GM04504 (cell line): ENCODE measurements around the gene PLEKHO1.

Experiments used
- DNase-seq: peaks from one replicate; pipeline ENCODE4 v3.0.0-alpha.2; 2012; ENCODE audit warnings: low read depth

Gene PLEKHO1

DNA sequence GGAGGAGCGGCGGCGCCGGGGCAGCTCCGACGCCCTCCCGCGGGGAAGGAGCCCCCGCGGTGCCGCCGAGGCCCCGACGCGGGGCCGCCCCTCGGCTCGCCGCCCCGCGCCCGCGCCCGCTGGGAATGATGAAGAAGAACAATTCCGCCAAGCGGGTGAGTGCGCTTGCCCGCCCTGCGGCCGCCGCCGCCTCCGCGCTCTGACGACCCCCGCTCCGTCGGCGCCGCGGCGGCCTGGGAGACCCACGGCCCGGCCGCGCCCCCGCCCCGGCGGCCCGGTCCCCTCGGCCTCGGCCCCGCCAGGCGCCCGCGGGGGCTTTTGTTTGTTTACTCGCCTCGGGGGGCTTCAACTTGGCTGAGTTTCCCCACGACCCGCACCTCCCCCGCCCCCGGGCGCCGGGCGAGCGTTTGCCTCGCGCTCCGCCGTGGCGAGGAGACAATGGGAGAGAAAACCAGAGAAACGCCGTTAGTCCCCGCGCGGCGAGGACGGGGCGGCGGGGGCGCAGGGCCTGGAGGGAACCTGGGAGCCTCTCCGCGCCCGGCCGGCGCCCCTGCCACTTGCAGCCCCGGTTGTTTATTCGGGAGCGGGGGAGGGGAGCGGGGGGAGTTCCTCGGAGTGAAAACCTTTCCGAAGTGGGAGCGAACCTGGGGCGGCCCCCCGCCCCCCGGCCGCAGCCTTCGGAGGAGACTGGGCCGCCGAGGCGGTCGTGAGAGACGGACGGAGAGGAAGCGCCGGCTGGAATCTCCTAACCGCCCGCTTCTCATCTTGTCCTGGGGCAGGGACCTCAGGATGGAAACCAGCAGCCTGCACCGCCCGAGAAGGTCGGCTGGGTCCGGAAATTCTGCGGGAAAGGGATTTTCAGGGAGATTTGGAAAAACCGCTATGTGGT is 661 bp downstream of the PLEKHO1 start:
- DNase-seq = no peak

DNA sequence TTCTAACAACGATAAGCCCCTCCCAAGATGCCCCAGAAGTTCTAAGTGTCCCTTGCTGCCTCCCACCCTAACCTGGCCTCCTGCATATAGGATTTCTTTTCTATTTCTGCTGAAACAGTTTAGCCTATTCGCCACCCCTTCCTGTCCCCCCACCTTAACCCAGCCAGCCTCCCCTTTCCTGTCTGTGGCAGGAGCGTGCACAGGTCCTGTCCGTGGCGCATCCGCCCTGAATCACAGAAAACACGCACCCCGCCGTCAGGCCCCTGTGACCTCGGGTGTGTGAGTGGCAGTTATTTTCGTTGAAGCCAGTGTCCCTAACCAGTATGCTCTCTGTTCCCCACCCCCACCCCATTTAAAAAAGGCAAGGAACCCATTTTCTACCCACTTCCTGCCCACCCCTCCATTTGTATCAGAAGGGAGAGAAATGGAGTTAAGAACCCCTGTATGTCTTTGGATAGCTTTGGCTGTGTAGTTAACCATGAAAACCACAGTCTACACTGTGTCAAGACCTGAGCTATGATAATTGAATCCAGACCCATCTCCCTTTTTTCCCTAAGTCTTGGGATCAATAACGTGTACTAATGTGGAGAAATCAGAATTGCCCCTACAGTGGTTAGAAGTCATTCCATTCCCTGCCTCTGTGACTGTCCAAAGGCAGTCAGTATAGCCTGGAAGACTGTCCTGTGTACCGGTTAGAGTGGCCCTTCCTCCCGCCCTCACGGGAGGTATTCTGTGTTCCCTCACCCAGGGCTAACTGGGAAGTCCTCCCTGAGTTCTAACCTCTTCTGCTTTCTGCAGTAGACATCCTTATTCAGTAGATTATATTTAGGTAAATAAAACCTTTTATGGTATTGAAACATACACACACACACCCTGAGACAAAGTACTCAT is 1.8 kb downstream of the PLEKHO1 start:
- DNase-seq = no peak

DNA sequence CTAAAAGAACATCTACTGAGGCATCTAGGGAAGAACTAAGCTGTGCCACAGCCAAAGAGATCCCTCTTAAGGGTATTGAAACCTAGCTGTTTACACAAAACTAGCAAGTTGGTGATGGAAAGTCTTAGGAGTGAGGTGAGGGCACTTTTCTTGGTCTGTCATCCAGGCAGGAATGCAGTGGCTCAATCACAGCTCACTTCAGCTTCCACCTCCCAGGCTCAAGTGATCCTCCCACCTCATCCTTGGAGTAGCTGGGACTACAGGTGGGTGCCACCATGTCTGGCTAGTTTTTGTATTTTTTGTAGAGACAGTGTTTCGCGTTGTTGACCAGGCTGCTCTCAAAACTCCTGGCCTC is 2.4 kb downstream of the PLEKHO1 start:
- no peak for DNase-seq

DNA sequence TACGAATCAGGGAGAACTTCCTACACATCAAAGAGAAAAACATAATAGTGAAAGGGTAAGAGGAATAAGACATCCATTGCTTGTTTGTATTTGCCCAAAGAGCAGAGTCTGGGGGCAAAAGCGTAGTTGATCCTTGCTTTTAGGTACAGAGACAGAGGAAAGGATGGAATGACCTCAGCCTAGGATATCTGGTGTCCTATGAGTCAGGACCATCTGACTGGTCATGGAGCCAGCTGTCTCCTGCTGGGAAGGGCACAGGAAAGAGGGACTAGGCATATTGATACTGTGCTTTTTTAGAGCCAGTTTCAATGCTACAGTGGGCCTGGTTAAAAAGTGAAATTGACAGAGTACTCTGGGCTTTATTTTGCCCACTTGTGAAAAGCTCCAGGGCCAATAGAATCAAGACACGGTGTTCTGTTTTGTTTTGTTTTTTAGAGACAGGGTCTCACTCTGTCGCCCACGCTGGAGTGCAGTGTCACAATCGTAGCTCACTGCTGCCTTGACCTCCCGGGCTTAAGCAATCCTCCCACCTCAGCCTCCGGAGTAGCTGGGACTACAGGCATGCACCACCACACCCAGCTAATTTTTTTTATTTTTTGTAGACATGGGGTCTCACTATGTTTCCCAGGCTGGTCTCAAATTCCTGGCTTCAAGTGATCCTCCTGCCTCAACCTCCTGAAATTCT is 3.2 kb downstream of the PLEKHO1 start:
- DNase-seq = no peak

DNA sequence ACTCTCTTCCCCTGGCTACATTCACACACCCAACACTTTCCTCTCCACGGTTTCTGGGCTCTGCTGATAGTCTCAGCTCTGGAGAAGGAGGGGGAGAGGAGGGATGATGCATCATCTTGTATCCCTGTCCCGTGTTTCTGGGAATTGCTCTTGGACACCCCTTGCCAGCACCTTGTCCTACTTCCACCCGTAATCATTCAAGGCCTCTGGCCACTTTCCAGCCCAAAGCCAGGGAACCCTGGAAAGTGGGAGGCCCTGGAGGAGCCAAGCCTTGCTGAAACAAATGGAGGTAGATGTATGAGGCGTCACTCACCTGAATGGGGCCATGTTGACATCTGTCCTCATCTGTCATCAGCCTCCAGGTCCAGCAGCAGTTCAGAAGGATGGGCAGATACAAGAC is 4.4 kb downstream of the PLEKHO1 start:
- no peak for DNase-seq

DNA sequence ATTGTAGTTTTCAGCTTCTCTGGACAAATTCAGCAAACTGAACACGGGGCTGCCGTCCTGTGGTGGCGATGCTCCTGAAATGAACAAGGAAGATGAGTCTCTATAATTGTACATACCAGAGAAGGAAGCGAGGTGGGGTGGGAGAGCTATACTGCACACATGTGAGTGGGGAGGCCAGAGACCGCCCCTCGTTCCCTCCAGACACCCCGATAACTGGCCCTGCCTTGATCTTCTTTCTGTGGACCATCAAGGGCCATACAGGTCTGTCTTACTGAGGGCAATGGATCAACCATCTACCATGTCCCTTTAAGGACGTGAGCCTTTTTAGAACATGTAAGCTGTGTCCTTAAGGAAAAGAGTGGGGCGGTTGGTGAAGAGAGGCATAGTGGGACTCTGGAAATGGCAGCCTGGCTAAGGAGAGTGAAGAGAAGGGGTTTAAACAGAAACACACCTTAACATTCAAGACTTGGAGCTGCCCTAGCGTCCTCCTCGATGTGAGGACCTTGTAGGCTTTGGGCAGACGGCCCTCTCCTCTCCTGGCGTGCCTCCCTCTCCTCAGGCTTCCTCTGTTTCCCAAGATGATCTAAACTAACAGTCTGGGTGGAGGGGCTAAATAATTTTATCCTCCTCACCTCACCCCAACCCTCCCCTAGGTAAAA is 5.8 kb downstream of the PLEKHO1 start:
- no peak for DNase-seq

DNA sequence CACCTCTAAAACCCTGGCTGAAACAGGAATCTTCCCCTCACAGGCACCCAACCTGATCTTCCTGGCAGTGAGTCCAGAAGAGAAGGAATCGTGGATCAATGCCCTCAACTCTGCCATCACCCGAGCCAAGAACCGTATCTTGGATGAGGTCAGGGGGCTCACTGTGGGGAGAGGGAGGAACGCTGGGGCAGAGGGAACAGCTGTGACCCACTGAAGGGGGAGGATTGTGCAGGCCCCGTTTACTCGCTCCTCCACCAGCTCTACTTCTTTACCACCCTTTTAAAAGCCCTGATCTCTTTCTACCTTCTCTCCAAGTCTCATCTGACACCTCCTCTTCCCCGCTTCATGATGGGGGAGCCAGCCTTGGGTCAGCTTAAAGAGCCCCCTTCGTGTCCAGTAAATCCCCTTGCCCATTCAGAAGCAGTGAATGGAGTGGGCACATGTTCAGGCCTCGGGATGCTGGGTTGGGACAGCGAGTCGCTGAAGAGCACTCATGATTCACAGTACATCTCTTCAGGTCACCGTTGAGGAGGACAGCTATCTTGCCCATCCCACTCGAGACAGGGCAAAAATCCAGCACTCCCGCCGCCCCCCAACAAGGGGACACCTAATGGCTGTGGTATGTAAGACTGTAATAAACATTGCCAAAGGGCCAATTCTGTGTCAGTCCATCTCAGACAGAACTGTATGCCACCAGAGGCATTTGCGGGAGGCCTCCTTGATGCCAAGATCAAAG is 7.3 kb downstream of the PLEKHO1 start:
- no peak for DNase-seq

DNA sequence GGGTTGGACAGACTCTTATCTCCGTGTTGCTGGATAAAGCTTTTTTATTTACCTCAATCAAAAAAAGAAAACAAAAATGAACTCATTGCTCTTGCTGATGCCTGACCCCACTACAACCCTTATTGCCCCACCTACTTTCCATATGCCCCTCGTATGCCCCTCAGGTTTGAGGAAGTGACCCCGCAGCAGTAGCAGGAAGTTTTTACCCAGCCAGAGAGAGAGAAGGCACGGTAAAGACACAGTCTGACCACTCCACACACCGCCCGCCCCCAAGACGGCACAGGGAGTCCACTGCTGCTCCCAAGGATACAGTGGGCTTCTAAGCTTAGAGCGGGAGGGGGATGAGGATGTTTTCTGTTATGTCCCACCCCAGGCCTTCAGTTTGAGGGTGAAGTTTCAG is 9.8 kb downstream of the PLEKHO1 start:
- no peak for DNase-seq

DNA sequence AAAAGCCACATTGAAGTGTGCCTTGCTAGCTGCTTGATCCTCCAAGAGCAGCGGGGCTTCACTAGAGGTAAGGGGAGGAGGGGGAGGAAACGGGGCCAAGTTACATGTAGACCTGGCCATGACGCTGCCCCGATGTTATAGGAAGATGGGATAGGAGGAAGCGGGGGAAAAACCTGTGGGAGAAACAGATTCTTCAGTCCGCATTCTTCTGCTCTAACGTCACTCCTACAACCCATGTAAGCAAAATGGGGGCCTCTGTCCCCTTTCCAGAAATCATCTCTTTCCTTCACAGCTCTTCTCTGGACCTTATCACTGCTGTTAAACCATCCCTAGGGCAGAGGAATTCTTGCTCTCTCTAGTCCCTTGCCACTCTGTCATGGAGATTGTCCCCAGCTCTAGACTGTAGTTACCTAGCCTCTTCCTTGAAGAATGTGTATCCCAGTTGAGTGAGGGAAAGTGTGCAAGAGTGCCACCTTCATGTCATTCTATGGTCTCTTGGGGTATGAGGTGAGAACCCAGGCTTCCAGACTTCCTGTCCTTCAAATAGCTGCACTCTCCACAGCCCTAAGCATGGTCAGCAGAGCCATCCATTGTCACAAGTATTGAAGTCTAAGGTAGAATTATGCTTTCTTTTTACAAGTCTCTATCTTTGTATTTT is 11.4 kb downstream of the PLEKHO1 start:
- no peak for DNase-seq

DNA sequence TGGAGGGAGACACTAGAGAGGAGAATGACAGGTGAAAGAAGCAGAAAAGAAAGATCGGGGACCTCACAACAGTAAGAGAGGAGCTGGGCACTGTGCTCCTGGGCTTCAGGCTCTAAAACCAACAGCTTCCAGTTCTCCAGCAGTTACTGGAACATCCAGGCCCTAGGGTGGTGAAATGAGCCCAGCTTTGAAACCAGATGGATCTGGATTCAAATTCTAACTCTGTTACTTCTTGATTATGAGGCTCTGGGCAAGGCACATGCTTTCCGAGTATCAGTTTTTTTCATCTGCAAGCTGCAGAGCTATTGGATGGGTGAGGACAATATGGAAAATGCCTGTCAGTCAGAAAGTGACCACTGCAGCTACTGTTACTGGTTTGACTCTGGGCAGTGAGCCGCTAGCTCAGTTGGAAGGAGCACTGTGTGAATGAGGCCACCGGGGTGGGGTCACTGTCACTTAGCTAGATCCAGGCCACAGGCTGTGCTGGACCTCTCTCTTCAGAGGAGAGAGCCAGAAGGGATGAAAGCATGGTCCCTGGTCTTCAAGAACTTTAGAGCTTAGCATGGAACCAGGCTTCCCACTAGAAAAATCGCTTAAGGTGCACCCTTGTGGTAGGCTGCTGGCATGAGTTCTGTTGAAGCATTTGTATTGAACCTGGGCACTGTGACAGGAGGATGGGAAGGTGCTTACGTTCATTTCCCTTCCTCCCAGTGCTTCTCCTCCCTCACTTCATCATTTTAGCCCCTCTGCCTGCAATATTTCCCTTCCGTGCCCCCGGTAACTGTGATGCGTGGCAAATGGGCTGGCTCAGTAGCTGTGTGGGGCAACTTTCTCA is 12.2 kb downstream of the PLEKHO1 start:
- no peak for DNase-seq

DNA sequence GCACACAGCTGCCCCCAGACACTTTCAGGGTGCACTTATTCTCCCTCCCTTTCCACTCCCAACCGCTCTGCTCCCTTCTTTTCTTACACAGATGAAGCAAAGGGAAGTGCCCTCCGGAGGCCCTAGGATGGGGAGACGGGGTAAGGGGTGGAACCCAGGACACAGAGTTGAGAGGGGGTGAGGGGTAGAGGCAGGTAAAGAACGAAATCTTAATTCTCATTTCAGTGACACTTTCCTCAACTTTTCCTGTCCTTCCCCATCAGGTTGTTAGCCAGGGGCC is 12.8 kb downstream of the PLEKHO1 start:
- no peak for DNase-seq

DNA sequence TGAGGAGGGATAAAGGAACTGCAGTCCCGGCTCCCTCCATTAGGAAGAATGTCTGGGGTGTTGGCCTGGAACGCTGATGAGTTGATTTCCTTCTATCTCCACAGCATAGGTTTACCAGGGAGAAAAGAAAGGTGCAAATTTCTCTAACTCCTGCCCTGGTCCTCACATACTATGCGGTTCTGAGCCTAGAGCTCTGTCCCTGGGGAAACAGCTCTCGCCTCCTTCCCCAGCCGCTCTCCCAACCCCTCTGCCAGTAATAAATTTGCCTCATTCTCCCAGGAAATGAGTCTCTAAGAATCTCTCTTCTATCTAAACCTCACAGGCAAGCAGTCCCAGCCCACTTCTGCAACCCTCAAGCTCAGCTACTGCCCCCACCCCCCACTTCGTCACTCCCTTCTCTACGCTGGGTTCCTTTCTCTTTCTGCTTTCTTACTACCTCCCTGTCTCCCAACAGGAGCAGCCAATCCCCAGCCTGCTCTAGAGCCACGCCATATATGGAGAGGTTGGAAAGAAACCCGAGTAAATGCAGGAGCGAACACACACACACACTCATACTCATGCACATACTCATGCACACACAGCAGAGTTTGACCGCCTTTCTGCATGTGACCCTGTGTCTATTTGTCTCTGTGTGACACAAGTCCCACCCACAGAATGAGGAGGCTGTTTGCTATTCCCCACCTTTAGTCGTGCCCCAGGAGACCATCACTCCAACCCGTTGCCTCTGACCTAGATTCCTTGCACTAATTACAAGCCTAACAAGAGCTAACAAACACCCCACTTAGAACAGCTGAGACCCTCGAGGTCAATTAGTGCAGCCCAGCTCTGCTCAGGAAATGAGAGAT is 13.4 kb downstream of the PLEKHO1 start:
- peak; percentile 97 for DNase-seq

DNA sequence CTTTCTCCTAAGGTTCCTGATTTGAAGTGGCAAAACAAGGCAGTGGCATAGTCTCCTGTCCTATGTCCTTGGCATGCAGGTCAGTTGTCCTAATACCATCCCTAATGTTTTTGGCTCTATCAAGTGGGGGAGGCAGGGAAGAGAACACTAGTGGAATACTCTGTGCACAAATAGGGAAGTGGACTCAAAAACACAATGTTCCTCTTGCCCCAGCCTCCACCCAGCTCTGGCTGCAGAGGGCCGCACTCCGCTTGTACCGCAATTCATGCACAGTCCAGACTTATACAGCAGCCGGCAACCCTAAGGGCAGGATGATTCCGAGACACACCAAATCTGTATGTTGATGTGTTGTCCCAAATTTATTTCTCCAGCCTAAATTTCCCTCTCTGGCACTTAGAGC is 14.5 kb downstream of the PLEKHO1 start:
- no peak for DNase-seq

DNA sequence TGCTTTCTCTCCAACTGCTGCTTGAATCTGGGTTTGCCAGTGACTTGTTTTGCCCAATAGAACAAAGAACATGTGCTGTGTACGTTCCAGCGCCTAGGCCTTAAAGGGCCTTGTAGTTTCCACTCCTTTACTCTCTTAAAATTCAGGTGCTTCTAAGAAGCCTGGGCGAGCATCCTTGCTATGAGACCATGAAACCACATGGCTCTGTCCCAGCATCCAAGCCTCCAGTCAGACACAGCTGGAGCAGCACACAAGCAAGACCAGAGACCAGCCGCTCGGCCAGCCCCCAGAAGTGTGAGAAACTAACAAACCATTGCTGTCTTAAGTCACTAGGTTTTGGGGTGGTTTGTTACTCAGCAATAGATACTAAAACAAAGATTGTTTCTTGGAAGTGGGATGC is 15.1 kb downstream of the PLEKHO1 start:
- DNase-seq = no peak

DNA sequence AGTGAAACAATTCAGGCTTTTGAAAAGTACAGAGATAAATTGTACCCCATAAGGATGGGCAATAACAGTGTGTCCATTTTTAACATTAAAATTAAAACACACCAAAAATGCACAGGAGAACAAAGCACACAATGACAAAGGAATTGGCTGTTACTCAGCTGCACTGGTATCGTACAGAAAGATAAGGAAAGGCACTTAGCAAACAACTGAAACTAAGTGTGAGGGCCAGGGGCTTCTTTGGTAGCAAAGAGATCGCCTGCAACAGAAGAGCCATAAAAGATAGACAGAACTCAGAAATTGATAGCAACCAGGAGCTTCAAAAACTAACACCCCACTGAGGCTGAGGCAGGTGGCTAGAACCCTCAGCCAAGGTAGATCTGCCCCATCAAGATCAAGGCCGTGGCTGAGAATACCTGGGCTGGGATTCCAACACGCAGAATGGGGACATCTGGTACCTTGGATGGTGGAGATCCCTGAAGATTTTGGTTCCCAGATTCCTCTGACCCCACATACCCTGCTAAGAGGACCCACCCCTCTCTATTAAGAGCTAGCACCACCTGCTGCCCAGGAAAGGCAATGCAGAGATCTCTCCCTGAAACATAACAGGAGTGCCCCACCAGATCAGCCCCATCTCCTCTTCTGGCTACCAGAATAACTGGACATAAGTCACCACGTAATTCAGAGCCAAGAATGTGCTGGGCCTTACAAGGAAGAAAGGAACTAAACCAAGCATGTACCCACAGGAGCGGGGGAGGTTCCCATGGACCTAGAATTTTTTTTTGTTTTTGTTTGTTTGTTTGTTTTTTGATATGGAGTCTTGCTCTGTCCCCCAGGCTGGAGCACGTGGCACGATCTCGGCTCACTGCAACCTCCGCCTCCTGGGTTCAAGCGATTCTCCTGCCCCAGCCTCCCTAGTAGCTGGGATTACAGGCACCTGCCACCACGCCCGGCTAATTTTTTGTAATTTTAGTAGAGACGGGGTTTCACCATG is 16.2 kb downstream of the PLEKHO1 start:
- no peak for DNase-seq

DNA sequence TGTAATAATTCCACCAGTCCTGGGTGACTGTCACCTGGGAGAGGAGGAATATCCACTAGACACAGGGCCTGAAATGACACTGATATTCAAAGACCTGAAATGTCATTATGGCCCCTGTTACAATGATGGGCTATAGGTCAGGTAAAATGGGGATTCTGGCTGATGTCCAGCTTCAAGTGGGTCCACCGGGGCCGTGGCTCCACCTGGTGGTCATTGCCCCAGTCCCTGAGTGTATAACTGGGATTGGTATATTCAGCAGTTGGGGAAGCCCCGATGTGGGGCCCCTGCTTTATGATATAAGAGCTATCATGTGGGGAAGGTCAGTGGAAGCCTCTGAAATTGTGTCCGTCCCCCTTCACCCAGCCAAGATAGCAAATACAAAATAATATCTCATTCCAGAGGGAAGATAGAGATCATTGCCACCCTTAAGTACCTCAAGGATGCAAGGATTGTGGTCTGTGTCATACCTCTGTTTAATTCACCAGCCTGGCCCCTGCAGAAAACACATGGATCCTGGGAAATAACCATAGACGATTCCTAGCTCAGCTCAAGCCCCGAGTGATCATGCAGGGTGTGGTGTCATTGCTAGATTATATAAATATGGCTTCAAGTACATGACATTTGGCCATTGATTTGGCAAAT is 19.4 kb downstream of the PLEKHO1 start:
- DNase-seq = no peak

DNA sequence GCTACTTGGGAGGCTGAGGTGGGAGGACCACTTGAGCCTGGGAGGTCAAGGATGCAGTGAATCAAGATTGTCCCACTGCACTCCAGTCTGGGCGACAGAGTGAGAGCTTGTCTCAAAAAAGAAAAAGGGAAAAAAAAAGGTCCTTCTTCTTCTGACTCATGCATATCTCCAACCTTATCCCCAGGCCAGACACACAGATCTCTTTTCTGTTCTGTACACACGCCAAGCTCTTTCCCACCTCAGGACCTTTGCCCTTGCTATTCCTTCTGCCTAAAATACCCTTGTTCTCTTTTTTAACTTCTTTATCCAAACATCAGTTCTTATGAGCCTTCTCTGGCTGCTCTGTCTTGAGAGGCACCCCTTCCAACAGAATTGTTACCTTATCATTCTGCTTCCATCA is 22.1 kb downstream of the PLEKHO1 start:
- no peak for DNase-seq
